Glutamatergic neuron (in vitro differentiated cells): Measurements from ENCODE around the gene STIM2. TPM values are rescaled to one million over a fixed set of nuclear protein-coding genes. Genes with fewer than 3 reads are reported as not detected.

Source experiments
- DNase-seq: peaks from one replicate; pipeline ENCODE4 v3.0.0; 2022
- H3K27ac Mint-ChIP-seq: one replicate; pipeline ENCODE4 v1.8.0; 2020; ENCODE audit warnings: mild to moderate bottlenecking, mixed read lengths, inconsistent platforms; ENCODE audit not compliant: unreplicated experiment
- H3K27me3 Mint-ChIP-seq: one replicate; pipeline ENCODE4 v1.8.0; 2020; ENCODE audit warnings: mild to moderate bottlenecking, moderate library complexity, mixed read lengths, inconsistent platforms; ENCODE audit not compliant: unreplicated experiment
- H3K36me3 Mint-ChIP-seq: one replicate; pipeline ENCODE4 v1.8.0; 2020; ENCODE audit warnings: mild to moderate bottlenecking, mixed read lengths, inconsistent platforms; ENCODE audit not compliant: unreplicated experiment
- H3K4me1 Mint-ChIP-seq: one replicate; pipeline ENCODE4 v1.8.0; 2020; ENCODE audit warnings: mild to moderate bottlenecking, low read depth, mixed read lengths, inconsistent platforms; ENCODE audit not compliant: unreplicated experiment
- H3K4me3 Mint-ChIP-seq: one replicate; pipeline ENCODE4 v1.8.0; 2020; ENCODE audit warnings: mild to moderate bottlenecking, mixed read lengths, inconsistent platforms; ENCODE audit not compliant: unreplicated experiment
- H3K9me3 Mint-ChIP-seq: one replicate; pipeline ENCODE4 v1.8.0; 2020; ENCODE audit warnings: mild to moderate bottlenecking, moderate library complexity, mixed read lengths, inconsistent platforms; ENCODE audit not compliant: unreplicated experiment
- total RNA-seq: library from RNA; stranded (reverse); fragmentation: NEBNext Ultra II Directional; extraction: Animal tissue kit (Norgen Biotek cat#: 25700); gene quantifications from one replicate; pipeline ENCODE4 v1.2.1, GENCODE V29; 2021; ENCODE audit not compliant: unreplicated experiment
- TF ChIP-seq, protein P1 (sequence below): fragments of 200-600 bp; sonication (generic); IDR thresholded peaks from one replicate; pipeline ENCODE4 v1.5.0; 2021; ENCODE audit not compliant: partially characterized antibody, unreplicated experiment

Gene STIM2
- total RNA-seq, 1 donor from 2014 or later = 28.2 TPM

- H3K9me3 Mint-ChIP-seq = peaks cover 2% of the 10 kb centered on the region
- no peak overlapping the region for H3K27ac Mint-ChIP-seq
- TF ChIP-seq, protein P1, sequence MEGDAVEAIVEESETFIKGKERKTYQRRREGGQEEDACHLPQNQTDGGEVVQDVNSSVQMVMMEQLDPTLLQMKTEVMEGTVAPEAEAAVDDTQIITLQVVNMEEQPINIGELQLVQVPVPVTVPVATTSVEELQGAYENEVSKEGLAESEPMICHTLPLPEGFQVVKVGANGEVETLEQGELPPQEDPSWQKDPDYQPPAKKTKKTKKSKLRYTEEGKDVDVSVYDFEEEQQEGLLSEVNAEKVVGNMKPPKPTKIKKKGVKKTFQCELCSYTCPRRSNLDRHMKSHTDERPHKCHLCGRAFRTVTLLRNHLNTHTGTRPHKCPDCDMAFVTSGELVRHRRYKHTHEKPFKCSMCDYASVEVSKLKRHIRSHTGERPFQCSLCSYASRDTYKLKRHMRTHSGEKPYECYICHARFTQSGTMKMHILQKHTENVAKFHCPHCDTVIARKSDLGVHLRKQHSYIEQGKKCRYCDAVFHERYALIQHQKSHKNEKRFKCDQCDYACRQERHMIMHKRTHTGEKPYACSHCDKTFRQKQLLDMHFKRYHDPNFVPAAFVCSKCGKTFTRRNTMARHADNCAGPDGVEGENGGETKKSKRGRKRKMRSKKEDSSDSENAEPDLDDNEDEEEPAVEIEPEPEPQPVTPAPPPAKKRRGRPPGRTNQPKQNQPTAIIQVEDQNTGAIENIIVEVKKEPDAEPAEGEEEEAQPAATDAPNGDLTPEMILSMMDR = no peak
- no peaks in the 10 kb centered on the region for H3K27me3 Mint-ChIP-seq
- H3K4me1 Mint-ChIP-seq = peaks cover 22% of the 10 kb centered on the region
- H3K4me3 Mint-ChIP-seq = no peak overlapping the region
- no peak for DNase-seq
- H3K36me3 Mint-ChIP-seq = no peaks in the 10 kb centered on the region
Measured at GRCh38 chr4:26871611-26872010, 11.0 kb downstream of the STIM2 start.

GRCh38 chr4:26873391-26874026 lies 12.9 kb downstream of the STIM2 start:
- H3K36me3 Mint-ChIP-seq = peaks cover 2% of the 10 kb centered on the region
- H3K27ac Mint-ChIP-seq = no peak overlapping the region
- no peak overlapping the region for H3K4me3 Mint-ChIP-seq
- H3K9me3 Mint-ChIP-seq = peaks cover 2% of the 10 kb centered on the region
- H3K4me1 Mint-ChIP-seq = peaks cover 13% of the 10 kb centered on the region
- no peak for DNase-seq
- no peaks in the 10 kb centered on the region for H3K27me3 Mint-ChIP-seq
- TF ChIP-seq, protein P1 = no peak

GRCh38 chr4:26874110-26874509 lies 13.5 kb downstream of the STIM2 start:
- H3K27me3 Mint-ChIP-seq = peaks cover 2% of the 10 kb centered on the region
- peaks cover 4% of the 10 kb centered on the region for H3K36me3 Mint-ChIP-seq
- no peak overlapping the region for H3K4me3 Mint-ChIP-seq
- peak; percentile 24 for DNase-seq
- peaks cover 2% of the 10 kb centered on the region for H3K9me3 Mint-ChIP-seq
- H3K27ac Mint-ChIP-seq = no peak overlapping the region
- TF ChIP-seq, protein P1 = no peak
- peaks cover 9% of the 10 kb centered on the region for H3K4me1 Mint-ChIP-seq

GRCh38 chr4:26877406-26877805 lies 16.8 kb downstream of the STIM2 start:
- Mint-ChIP-seq H3K4me1 (peaks cover 2% of the 10 kb centered on the region), H3K9me3 (peaks cover 2% of the 10 kb centered on the region), H3K4me3 (no peak overlapping the region), H3K27me3 (peaks cover 4% of the 10 kb centered on the region), H3K36me3 (peaks cover 4% of the 10 kb centered on the region), H3K27ac (no peak overlapping the region)
- TF ChIP-seq, protein P1 = no peak
- no peak for DNase-seq

DNA sequence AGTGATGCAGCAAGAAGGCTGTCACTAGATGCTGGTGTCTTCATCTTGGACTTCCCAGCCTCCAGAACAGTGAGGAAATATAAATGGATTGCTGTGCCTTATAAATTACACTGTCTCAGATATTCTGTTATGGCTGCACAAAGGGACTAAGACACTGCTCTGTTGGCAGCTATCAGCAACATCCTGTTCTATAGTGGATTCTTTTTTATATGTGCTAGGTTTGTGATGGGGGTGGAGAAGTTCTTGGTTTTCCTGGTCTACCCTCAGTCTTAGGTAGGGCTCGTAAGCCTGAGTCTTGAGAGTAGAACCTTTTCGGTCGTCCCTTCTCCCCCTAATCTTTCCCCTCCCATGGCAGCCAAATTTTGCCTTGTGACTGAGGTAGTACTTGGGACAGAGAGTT lies 17.3 kb downstream of the STIM2 start:
- Mint-ChIP-seq H3K27me3 (peaks cover 4% of the 10 kb centered on the region), H3K4me1 (peaks cover 2% of the 10 kb centered on the region), H3K4me3 (no peak overlapping the region), H3K9me3 (no peaks in the 10 kb centered on the region), H3K27ac (no peak overlapping the region), H3K36me3 (peaks cover 4% of the 10 kb centered on the region)
- DNase-seq = no peak
- TF ChIP-seq, protein P1 = no peak
